NCI-H2196 (cell line): ENCODE results near the gene SERPINB10.
"Not testable (repeated sequence)": the region's sequence is repeated elsewhere in the genome, so short reads cannot be mapped to it uniquely, and the experiment has no call there.

Experiments
- DNase-seq: peaks from one replicate; lab custom pipeline; 2025; ENCODE audit not compliant: unreplicated experiment; lab: John Stamatoyannopoulos, UW

SERPINB10 gene

DNA sequence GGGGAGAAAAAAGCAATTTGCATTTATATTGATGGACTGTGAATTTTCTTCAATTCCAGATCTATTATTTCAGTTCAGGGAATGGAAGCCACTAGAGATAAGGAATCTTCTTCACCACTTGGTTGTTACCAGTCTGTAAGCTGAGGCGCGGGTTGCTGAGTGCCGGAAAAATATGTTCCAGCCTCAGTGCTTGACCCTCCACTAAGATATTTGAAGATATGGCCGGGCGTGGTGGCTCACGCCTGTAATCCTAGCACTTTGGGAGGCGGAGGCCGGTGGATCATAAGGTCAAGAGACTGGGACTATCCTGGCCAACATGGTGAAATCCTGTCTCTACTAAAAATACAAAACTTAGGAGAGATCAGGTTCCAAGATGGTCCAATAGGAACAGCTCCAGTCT is 32.2 kb downstream of the SERPINB10 start:
- DNase-seq: no peak

DNA sequence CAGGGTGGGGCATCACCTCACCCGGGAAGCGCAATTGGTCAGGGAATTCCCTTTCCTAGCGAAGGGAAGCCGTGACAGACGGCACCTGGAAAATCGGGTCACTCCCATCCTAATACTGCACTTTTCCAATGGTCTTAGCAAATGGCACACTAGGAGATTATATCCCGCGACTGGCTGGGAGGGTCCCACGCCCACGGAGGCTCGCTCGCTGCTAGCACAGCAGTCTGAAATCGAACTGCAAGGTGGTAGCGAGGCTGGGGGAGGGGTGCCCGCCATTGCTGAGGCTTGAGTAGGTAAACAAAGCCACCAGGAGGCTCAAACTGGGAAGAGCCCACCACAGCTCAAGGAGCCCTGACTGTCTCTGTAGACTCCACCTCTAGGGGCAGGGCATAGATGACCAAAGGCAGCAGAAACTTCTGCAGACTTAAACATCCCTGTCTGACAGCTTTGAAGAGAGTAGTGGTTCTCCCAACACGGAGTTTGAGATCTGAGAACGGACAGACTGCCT is 32.8 kb downstream of the SERPINB10 start:
- DNase-seq: not testable (repeated sequence)

DNA sequence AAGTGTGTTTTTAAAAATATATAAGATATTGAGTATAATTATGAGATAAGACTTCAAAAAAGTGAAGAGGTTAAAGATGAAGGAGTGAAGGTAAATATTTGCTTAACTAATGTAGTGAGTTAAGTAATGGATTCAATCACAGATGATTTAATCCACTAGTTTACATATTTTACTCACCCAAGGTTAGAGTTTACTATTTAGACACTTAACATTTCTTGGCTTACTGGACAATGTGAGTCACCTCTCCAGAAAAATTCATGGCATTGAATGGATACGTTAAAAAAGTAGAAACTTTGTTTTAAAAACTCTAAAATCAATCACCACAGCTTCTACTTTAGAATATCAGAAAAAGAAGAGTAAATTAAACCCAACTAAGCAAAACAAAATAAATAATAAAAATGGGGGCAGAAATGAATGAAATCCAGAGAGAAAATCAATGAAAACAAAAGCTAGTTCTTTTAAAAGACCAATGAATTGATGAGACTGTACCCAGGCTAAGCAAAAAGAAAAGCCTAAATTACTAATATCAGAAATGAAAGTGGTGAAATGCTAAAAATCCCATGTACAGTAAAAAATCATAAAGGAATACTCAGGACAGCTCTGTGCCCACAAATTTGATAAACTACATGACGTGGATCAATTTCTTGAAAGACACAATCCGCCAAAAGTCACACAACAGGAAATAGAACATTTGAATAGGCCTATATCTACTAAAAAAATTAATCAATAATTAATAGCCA is 39.5 kb downstream of the SERPINB10 start:
- DNase-seq: no peak

DNA sequence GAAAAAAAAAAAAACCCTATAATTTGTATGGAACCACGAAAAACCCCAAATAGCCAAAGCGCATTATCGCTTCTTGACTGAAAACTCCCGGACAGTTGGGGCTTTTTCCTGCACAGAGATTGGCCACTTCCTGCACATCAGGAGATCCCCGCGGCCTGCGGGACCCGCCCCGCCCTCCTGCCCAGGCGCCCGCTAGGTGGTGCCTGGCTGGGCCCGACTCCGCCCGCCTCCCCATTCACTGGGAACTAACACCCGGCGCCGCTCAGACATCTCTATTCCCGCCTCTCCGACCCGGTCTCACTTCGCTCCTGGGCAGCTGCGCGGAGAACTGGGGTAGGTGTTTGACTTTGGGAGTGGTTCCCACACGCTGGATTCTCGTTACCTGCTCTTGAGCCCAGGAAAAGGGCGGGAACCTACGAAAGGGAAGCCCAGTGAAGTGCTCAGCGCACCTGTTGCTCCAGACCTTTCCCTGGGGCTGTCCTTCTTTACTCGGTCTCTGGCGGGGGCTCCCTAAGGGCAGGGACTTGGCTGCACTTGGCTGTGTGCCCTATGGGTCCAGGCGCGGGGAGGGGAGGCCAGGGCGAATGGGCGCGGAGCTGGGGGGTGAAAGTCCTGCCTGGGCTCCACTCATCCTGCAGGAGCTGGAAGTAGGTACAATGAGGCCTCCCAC is 41.4 kb downstream of the SERPINB10 start, which contains the start of gene HMSD:
Gene HMSD (plus strand): TSS at position 234 of the 670 bp plus-strand sequence. CDS start 4,155 bp downstream, outside the sequence.
- peak; percentile 82 for DNase-seq

DNA sequence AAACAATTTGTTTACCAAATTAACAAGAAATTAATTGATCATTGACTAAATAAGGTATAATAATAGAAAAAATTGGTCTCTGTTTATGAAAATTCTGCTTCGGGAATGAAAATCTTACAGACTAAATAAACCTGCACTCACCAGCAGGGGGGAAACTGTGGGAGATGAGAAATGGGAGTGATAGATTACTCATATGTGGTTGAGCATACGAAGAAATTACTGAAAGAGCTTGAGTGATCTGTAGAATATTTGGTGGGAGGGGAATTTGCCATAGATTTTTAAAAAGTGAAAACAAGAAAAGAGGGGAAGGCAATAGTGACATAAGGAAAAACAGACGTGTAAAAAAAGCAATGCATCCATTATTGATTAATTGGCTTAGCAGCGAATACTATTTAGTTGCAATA is 43.5 kb downstream of the SERPINB10 start:
- DNase-seq: no peak

DNA sequence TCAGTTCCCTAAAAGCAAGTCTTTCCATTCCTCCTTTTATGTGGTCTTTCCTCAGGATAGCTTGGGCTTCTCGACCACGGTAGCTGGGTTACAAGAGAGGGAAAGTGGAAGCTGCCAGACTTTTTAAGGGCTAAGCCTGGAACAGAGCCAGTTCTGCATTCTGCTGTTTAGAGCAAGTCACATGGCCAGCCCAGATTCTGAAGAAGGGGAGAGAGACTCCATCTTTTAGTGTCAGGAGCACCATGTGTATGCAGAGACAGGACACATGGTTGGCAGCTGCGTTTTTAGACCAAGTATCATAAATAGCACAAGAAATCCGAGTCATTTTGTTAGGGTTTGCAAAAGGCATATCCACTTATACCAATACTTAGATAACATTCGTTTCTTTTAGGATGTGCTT is 46.1 kb downstream of the SERPINB10 start:
- peak; percentile 16 for DNase-seq

DNA sequence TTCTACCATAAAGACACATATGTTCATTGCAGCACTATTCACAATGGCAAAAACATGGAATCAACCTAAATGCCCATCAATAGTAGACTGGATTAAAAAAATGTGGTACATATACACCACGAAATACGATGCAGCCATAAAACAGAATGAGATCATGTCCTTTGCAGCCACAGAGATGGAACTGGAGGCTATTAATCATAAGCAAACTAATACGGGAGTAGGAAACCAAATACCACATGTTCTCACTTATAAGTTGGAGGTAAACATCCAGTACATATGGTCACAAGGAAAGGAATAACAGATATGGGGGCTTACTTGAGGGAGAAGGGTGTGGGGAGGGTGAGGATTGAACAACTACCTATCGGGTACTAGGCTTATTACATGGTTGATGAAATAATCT is 49.0 kb downstream of the SERPINB10 start:
- DNase-seq: no peak

DNA sequence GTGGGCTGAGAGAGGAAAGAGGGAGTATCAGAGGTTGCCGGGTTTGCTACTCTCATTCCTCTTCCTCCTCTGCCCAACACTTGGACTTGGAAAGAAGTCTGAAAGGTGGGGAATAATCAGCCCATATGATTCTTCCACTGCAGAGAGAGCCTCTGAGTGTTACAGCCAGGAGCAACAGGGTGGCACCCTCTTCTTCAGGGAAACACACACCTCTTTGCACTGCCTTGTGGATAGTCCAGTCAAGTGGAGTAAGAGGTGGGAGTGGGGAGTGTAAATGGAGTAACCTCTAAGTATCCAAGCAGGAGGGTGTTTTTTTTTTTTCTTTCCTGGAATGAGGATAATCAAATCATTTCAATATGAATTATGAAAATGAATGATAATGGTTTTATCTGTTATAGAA is 53.1 kb downstream of the SERPINB10 start:
- DNase-seq: no peak

DNA sequence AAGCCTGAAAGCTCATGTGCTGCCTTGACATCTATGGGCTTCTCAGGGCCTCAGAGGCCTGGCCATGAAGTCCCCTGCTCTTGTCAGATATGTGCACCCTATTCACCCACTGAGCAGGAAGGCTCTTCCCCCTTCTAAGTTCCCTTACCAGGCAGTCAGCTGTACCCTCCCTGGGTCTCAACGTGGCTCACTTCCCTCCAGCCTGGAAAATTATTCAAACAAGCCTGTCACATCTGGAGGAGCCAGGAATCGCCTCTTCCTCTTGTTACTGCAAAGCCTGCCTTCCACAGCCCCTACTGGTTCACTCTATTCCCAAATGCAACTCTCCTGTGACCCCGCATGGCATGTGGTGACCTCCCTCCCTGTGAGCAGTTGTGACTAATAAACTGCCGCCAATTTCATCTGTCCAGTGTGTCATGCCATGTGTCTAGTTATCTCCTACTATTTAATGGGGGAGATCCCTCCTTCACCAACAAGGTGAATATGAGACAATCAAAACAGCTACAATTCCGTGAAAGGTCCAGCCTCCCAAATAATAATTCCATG is 53.8 kb downstream of the SERPINB10 start:
- no peak for DNase-seq

DNA sequence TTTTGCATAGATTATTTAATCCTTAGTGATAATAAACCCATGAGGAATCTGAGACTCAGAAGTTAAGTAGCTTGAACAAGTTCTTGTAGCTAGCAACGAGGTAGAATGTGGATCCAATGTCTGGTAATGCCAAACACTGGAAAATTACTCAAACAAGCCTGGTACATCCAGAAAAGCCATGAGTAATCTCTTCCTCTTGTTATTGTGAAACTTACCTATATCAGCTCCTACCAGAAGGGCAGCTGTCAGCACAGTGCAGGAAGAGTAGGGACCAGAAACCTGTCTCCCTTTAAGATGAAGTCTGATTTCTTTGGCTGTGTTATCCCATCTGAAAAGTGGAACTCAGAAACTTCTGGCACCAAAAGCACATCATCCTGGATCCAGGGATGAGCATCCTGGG is 54.4 kb downstream of the SERPINB10 start:
- DNase-seq: no peak

DNA sequence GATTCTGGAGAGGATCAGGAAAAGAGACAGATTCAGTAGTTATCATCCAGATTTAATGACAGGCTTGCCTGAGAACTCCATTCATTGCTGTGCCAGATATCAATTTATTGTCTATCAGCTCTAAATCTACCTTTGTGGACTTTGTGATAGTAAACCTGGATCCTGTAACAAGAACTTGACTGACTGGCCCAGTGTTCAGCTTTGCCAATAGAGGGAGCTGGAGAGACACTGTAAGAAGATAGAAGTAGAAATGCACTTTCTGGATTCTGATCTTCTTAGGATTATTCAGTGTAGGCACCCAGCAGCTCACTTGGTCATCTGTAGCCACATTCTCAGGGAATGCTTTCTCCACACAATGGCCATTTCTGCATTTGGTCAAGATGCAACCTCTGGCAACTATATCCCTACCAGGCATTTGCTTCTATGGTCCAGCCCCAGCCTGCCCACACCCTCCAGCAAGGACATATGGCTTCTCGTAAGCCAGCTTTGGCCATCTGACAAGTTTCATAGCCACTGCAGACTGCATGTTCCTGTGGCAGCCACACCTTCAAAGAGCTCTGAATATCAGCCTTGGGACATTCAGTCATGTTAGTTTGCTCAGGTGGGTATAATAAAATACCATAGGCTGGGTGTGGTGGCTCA is 56.0 kb downstream of the SERPINB10 start:
- peak; percentile 38 for DNase-seq

DNA sequence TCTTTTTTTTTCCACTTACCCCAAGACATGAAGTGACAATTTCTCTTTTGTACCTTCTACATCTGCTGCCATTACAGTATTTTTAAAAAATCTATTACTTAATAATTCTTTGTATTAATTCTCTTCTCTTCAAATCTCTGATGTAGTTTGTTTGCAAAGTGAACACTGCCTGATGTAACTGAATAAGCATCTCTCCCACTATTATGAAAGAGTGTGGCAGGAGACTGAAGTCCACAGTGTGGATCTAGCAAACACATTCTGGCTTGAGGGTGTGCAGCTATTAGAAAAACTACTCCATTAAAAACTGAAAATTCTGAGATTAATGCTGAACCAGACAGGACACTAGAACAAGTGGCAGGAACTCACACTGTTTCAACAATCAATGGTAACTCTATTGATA is 57.1 kb downstream of the SERPINB10 start:
- no peak for DNase-seq

DNA sequence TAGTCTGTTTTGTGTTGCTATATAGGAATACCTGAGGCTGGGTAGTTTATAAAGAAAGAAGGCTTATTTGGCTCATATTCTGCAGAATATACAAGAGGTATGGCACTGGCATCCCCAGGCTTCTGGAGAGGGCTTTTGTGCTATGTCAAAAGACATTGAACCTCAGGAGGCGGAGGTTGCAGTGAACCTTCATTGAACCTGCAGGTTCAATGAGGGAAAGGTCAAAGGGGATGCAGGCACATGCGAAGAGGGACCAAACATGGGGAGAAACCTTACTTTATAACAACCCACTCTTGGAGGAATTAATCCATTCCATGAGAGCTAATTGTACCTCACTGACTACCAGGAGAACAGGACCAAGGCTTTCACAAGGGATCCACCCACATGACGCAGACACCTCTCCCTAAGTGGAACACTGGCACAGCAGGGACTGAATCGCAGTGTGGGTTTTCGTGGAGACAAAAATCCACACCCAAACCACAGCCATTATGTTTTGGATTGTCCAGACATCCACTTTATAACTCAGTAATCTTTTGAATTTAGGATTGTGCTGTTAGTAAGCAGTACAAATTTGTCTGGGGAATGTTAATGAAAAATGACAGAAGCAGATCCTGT is 58.1 kb downstream of the SERPINB10 start:
- no peak for DNase-seq

DNA sequence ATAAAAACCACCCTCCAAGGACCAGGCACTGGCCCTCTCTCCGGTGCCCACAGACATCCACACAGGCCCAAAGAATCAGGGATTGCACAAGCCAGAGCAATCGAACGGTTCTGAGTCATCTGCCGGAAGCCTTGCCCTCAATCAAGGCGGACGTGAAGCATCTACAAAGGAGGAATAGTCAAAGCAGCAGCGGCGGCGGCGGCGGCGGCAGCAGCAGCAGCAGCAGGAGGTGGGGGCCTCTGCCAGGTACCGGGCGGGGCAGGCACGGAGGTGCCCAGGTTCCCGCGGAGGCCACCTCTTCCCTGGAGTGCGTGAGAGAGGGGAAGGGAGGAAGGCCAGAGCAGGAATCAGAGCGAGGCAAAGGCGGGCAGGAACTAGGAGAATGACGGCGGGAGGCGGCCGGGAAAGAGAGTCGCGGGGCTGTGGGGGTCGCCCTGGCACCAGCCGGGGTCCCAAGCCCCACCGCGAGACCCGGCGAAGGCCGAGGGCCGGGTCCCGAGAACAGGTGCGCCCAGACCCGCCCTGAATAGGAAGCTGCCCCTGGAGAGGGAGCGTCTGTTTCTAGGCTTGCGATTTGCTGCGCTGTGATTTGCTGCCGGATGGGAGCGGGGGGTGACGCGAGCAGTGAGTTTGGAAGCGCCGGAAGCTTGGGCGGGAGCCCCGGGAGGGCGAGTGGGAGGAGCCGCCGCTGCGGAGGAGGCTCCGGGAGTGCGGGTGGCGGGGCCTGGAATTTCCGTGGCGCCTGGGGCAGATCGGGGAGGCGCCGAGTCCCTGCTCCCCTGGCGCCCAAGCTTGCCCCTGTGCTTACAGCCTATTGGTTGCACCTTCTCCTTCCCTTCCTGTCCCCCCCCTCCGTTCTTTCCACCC is 62.4 kb downstream of the SERPINB10 start, which contains the start of gene SERPINB8:
Gene SERPINB8 (plus strand): TSS at position 140 of the 867 bp plus-strand sequence. CDS start 8,228 bp downstream, outside the sequence.
- DNase-seq: peak; percentile 96

DNA sequence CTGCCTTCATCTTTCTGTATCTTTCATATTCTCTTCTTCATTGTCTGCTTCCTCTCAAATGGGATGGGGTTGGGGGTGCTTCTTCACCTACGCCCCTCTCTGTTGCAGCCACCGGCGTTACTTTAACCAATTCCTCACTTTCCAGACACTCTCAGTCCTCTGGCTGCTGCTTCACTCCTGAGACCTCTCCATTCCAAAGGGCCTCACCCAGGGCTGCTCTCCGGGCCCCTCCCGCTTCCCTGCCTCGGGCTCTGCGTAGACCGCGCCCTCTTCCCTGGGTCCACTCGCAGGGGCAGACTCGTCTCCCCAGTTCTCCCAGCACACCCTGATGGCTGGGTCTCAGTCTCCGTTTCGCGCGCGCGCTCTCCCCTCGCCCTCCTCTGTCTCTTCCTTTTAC is 63.0 kb downstream of the SERPINB10 start:
- DNase-seq: peak; percentile 58

DNA sequence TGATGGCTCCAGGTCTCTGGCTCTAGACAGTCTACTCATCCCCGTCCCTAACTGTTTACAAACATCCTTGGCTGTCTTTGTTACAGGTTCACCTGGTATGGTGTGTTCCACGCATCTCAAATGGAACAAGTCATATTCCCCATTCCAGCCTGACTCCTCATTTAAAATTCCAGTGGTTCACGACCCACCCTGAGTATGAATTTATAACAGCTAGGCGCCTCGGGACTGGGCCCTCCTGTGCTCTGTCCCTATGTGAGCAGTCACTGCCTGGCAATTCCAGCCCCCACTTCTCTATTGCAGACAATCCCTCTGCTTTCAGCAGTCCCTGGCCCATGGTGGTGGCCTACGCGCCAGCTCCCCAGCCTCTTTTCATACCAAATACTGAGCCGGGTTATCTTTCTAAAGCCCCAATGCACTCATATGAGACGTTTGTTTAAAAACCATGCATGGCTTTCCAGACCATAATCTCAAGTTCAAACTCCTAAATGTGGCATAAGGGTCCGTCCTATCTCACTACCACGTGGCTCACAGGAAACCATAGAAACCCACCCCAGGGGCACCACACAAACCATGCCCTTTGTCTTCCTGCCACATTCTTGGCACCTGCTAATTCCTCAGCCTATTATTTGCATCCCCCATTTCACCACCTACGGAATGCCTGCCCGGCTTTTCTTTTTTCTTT is 63.7 kb downstream of the SERPINB10 start:
- DNase-seq: no peak

DNA sequence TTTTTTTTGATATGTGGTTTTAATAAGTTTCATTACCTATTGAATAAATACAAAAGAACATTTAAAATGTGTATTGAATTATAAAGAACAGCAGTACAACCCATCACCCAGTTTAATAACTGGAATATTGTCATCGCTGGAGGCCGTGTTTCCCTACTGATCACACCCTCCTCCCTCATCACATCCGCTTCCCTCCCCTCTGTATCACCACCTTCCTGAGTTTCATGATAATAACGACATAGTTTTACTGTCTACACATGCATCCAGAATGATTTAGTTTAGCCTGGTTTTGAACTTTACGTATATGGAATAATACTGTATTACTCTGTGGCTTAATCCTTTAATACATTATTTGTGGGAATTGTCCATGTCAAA is 64.2 kb downstream of the SERPINB10 start:
- DNase-seq: no peak

DNA sequence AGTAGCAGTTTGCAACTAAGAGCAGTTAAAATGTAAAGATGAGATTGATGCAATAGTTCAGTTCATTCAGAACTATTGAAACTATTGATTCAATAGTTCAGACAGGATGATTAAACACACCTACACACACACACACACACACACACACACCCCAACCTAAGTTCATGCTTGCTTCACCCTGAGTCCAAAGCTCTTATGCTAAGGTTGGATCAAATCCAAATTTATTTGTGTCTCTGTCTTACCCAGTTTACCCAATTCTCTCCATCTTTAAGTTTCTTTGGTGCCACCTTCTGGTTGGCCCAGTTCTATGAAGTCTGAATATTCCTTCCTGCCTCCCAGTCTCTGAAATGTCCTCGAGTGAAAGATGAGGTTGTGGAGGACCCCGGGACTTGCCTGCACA is 67.2 kb downstream of the SERPINB10 start:
- peak; percentile 17 for DNase-seq

DNA sequence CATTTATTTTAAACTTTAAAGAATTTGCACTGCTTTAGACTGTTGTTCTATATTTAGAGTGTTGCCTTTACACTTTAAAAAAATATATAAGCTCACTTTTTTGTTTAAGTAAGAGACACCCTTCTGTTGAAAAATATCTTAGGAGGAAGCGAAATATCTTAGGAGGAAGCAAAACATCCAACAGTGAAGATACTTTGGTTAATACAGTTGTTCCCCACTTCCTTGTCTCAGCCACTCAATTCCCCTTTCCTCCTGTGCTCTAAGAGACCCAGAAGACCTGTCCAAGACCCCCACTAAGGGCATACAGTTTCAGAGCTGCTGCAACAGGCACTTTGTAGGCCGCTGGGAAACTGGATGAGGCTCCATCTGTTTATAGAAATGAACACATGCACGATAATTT is 67.9 kb downstream of the SERPINB10 start:
- no peak for DNase-seq

DNA sequence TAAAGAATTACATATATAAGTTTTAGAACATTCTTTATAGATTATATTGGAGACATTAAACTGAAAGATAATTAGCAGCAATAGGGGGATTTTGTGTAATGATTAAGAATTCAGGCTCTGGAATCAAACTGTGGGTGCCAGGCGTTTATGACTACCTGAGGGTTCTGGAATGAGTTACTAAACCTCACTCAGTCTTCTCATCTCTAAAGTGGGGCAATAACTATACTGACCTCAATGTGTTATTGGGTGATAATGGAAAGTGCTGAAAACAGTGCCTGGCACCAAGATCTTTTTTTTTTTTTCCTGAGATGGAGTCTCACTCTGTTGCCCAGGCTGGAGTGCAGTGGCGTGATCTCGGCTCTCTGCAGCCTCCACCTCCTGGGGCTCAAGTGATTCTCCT is 69.3 kb downstream of the SERPINB10 start:
- no peak for DNase-seq
